ENCODE results near the gene AGXT. TPM values are rescaled to one million over a fixed set of nuclear protein-coding genes. Genes with fewer than 3 reads are reported as not detected.

Gene AGXT
- total RNA-seq, 1 donor from 2014 or later = not detected

DNA sequence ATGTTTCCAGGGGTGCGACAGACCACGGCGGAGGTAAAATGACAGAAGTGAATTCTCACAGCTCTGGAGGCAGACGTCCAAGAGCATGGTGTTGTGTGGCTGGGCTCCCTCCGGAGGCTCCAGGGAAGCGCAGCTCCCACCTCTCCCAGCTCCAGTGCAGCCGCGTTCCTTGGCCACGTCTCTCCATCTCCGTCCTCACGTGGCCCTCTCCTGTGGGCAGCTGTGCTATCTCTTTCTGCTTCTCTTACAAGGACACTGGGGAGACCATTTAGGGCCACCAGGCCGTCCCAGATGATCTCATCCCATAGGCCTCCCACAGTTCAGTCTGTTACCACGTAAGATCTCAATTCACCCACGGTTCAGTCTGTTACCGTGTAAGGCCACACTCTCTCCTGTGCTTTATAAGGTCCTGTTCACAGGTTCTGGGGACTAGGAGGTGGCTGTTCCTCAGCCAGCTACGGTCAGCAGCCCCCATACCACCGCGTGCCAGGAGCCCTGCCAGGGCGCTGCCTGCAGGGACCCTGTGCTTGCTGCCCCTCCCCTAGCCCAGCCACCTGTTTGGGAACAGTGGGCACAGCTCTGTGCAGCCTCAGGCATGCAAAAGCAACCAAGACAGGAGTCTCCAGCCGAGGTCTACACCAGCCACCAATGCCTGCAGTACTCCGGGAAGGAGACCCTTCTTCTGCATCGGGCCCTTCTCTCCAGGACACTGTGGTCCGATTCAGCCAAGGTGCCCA, 30.3 kb downstream of the AGXT start:
- ATAC-seq (no peak), DNase-seq (no peak)
- Histone ChIP-seq H3K27ac (peak overlapping the region; percentile 81), H3K9me3 (no peaks in the 10 kb centered on the region), H3K4me3 (no peak overlapping the region), H3K36me3 (no peaks in the 10 kb centered on the region), H3K4me1 (peaks cover 15% of the 10 kb centered on the region), H3K27me3 (no peaks in the 10 kb centered on the region)
- TF ChIP-seq, protein P1, sequence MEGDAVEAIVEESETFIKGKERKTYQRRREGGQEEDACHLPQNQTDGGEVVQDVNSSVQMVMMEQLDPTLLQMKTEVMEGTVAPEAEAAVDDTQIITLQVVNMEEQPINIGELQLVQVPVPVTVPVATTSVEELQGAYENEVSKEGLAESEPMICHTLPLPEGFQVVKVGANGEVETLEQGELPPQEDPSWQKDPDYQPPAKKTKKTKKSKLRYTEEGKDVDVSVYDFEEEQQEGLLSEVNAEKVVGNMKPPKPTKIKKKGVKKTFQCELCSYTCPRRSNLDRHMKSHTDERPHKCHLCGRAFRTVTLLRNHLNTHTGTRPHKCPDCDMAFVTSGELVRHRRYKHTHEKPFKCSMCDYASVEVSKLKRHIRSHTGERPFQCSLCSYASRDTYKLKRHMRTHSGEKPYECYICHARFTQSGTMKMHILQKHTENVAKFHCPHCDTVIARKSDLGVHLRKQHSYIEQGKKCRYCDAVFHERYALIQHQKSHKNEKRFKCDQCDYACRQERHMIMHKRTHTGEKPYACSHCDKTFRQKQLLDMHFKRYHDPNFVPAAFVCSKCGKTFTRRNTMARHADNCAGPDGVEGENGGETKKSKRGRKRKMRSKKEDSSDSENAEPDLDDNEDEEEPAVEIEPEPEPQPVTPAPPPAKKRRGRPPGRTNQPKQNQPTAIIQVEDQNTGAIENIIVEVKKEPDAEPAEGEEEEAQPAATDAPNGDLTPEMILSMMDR (IDR thresholded peaks at IDR 0.05) = no peak
- intact Hi-C loops (cut with DNase I) = no loop called here

DNA sequence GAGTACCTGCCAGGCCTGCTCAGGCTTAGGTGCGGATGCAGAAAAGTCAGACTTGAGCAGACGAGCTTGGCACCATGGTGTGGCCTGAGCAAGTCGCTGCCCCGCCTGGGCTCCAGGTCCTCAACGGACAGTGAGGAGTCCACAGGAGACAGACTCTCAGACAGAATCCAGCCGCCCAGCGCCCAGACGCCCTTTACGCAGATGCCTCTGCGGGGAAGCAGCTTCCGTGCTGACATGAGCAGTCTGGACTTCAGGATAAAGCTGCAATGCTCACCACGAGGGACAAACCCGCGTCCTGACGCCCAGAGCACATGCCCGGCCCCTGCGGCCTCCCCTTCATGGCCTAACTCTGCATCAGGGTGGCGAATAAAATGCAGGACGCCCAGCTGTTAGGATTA, 30.8 kb downstream of the AGXT start:
- TF ChIP-seq, protein P1 (IDR thresholded peaks at IDR 0.05) = no peak
- DNase-seq = no peak
- Histone ChIP-seq H3K36me3 (no peaks in the 10 kb centered on the region), H3K4me1 (peaks cover 15% of the 10 kb centered on the region), H3K4me3 (no peak overlapping the region), H3K27me3 (no peaks in the 10 kb centered on the region), H3K9me3 (no peaks in the 10 kb centered on the region), H3K27ac (no peak overlapping the region)
- no peak for ATAC-seq
- intact Hi-C loops (cut with DNase I) = no loop called here

DNA sequence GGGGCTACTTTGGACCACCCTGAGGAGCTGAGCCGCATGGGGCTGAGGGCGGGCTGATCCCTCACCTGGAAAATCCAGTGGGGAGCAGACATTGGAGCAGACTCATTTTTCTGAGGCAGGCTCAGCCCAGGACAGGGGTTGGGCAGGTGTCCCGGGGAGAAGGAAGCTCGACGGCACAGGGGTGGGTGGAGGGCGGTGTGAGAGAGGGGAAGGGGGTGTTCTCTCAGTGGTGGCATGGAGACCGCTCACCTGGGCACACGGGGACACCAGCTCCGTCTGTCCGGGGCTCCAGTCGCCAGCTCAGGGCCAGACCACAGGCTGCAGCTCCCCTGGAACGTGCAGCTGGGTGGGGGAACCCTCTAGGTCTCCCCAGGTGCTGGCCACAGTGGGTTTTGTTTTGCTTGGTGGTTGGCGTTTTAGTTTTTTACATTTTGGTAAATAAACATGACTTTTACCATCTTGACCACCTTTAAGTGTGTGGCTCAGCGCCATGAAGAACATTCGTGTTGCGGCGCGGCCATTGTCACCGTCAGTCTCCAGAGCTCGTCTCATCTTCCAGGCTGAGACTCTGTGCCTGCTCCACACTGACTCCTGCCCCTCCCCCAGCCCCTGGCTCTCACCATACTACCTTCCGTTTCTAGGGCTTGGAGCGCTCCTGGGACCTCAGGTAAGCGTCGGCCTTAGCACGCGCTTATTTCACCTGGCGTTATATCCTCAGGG, 31.7 kb downstream of the AGXT start:
- Histone ChIP-seq H3K9me3 (no peaks in the 10 kb centered on the region), H3K27me3 (no peaks in the 10 kb centered on the region), H3K27ac (no peak overlapping the region), H3K4me3 (no peak overlapping the region), H3K36me3 (no peaks in the 10 kb centered on the region), H3K4me1 (peaks cover 15% of the 10 kb centered on the region)
- TF ChIP-seq, protein P1 (IDR thresholded peaks at IDR 0.05) = no peak
- intact Hi-C loops (cut with DNase I) = no loop called here
- ATAC-seq (no peak), DNase-seq (no peak)

DNA sequence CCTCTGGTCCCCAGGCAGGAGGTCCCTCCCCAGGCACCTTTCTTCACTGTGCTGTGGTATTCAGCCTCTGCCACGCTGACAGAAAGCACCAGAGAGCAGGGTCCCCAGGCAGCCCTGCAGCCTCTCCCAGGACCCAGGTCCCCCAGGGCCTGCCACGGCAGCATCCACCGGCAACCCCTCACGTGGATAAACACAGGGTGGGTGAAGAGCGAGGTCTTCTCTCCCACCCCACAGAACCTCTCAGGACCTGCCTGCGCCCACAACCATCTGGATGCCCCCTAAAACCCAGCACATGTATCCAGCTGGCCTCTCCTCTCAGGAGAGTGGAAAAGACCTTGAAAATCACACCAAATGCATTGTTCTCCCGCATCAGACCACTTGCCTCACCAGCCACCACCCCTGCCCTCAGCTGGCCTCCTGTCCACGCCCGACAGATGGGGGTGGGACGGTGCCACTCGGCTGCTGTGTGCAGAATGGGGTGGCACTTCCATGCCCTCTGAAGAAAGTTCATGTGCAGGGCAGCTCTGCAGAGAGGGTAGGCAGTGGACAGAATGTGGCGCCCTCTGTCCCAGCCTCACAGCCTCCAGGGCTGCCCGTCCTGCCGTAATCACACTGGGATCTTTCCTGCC, 33.5 kb downstream of the AGXT start:
- Histone ChIP-seq H3K4me3 (no peak overlapping the region), H3K36me3 (no peaks in the 10 kb centered on the region), H3K27ac (no peak overlapping the region), H3K4me1 (peaks cover 15% of the 10 kb centered on the region), H3K9me3 (no peaks in the 10 kb centered on the region), H3K27me3 (no peaks in the 10 kb centered on the region)
- no peak for ATAC-seq
- TF ChIP-seq, protein P1 (IDR thresholded peaks at IDR 0.05) = no peak
- DNase-seq = no peak
- intact Hi-C loops (cut with DNase I) = no loop called here

DNA sequence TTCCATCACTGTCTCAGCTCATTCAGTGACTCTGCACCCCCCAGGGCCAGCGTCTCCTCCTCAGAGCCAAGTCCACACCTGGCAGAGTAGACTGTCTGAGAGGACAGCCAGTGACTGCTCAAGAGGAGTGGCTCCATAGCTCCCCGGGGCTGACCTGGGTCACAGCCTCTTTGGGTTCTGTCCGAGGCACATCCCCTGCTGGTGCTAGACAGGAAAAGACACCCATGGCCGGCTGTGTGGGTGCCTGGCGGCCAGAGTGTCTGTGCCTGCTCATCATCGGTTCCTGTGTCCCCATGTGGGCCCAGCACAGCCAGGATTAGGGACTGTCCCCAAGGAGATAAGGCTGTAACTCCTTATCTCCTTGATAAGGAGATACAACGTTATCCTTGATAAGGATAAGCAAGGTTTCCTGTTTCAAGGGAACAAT, 34.0 kb downstream of the AGXT start:
- no peak overlapping the region for H3K4me3 ChIP-seq
- no peaks in the 10 kb centered on the region for H3K36me3 ChIP-seq
- no peak for ATAC-seq
- TF ChIP-seq, protein P1 (IDR thresholded peaks at IDR 0.05) = no peak
- DNase-seq = no peak
- peaks cover 12% of the 10 kb centered on the region for H3K4me1 ChIP-seq
- no peak overlapping the region for H3K27ac ChIP-seq
- H3K27me3 ChIP-seq = no peaks in the 10 kb centered on the region
- H3K9me3 ChIP-seq = no peaks in the 10 kb centered on the region
- intact Hi-C loops (cut with DNase I) = no loop called here
